GM21526 (cell line): ENCODE results near the gene ICA1L.

ENCODE experiments used
- ATAC-seq: cut with Tn5 transposase; IDR thresholded peaks from one replicate; pipeline ENCODE4 v1.9.1; 2021; ENCODE audit warnings: moderate library complexity; ENCODE audit not compliant: unreplicated experiment, low FRiP score

The ICA1L gene

DNA sequence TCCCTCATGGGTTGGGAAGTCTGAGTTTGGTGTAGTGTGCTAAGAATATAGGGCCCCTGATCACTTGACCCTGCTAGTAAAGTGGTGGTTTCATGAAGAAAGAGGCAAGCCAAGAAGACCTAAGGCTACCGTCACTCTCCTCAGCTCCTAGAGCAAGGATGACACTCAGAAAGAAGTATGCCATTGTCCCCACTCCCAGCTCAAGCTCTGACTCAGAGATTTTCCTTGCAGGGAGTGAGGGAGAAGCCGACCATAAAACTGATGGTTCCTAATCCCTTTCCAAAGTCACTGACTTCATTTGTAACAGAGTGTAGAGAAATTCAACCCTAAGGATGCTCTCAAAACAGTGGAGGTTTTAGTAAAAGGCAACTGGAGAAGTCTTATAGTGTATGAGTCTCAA lies 80.9 kb downstream of the ICA1L start:
- ATAC-seq, result no peak

DNA sequence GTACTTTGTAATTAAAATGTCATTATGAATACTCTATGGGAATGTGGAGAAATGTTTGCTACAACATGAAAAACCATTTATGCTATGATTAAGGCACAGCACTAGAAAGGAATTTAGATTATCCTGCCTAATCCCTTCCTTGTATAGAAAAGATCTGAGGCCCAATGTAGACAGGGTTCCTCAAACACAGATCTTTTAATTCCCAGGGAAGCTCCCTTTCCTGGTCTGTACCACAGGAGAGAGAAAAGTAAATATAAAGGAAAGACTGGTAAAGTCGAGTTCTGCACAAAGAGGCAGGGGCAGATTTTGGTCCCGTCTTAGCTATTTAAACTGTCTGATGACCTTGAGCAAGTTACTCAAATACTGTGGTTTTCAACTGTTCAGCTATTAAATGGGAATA lies 84.7 kb downstream of the ICA1L start:
- ATAC-seq, result no peak

DNA sequence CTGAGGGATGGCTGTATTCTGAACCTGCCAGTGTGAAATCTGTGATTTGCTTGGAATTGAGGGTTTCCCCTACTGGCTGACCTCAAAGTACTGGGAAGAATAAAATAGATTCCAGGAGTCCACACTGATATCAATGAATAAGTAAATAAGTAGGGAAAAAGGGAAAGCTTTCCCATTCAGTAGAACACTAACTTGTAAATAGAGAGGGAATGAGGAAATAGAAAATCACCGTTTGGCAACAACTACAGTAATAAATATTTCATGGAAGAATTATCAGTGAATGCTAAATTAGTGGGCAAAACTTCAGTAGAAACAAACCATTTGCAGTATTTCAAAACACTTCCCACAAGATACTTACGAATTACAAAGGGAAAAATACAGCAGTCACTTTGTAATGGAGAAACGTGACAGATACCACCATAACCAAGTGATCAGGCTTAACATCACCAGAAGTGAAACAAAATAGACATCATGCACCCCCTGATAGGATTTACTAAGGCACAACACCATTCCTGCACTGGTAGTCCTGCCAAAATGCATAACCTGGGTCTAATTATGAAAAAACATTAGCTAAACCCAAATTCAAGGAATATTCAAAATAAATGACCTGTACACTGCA lies 88.5 kb downstream of the ICA1L start:
- no peak for ATAC-seq

DNA sequence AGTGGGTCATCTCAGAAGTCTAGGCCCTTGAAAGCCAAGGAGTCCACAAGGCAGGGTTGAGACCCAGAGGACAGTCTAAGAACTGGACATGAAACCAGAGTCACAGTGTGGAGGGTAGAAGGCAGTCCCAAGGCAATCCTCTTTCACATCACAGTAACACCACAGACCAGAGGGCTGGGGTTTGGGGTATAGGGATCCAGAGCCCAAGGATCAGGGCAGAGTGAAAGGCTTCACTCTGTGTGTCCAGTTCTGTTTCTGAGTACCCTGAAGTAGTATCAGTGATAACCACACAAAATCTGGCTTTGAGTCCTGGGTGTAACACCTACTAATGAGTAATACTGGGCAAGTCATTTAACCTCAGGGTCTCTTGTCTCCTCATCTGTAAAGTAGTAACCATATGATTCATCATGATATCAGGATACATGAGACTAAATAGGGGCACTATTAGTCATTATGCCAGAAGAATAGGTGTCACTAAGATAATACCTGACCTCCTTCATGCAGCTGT lies 91.0 kb downstream of the ICA1L start:
- ATAC-seq, result peak; percentile 83

DNA sequence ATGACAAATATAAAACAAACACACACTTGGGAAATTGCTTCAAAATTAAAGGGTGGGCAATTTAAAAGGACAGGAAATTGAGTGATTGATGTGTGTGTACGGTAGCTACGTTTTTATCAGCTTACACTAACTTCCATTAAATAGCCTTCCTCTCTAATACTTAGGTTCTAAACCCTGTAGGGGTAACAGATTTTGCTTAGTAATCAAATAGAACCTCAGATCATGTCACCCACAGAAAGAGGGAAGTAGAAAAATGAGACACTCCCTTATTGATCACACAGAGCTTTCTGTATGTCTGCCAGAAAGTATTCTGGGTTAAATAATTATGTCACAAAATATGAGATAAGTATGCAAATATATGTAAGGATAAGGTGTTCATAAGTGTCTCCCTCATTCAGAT lies 93.3 kb downstream of the ICA1L start:
- ATAC-seq, result no peak

DNA sequence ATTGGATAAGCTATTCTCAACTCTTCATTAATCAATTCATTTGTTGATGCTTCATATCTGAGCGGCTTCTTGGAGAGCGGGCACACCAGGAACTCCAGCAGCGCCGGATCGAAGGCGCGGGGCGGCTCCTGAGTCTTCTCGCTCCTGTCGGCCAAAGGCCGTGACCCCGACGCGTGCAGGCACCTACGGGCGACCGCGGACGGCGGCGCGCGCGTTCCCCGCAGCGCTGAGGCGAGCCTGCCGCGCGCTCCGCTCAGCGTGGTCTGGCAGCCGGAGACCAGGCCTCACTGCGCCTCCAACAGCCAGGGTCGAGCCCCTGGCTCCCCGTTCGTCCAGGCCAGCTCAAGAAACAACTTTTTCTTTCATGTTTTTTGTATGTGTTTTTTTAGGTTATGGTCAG lies 97.5 kb downstream of the ICA1L start:
- ATAC-seq, result no peak

DNA sequence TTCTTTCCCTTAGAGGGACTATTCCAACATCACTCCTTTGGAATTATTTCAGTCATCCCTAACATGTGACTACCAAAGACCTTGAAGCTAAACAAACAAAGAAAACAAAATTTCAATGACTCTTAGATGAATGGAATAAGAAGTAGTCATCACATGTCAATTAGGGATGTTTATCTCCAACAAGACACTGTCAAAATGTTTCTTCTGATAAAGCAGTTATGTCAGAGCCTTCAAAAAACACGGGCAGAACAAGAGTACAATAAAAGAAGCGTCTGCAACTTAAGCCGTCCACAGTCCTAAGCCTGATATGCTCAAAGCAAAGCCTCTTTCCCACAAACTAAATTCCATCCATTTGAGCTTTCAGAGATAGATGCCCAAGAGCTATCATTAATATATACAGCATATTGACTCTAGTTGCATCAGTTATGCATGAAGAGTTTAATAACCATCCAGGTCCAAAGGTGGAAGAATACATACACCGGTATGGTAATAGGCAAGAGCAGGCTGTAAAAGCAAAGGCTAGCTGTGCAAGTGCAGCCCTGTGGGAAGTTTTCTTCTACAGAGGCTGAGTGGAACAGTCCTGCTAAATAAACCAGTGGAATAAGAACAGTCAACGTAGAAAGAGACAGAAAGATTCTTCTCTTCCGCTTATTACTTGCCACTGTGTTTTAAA lies 98.1 kb downstream of the ICA1L start:
- ATAC-seq, result no peak

DNA sequence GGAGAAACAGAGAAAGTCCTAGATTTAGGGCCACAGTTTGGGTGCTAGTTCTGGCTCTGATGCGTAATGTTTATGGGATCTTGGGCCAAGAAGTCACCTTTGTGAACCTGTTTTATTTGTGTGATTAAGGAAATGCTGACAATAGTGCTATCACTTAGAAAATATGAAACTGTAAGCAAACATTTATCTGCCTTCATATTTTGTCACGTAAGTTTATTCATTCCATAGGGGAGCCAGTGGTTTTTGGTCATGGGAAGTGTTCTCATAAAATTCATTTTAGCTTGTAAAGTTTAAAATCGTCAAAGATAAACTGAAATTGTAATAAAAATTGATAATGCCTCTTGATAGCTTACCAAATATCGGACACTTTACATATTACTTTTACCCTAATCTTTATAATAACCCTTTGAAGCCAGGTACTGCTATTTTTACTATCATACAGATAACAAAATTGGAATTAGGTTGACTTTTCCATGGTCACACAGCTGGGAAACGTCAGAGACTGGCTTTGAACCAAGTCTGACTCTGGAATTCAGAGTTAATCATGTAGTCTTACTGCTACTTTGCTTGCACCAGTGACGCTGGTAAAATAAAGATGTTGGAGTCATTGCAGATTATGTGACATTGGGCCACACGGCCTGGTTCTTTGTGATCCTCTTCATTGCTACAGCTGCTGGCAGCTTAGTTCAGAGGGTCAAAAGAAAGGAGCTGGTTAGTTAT lies 99.7 kb downstream of the ICA1L start:
- ATAC-seq, result no peak

DNA sequence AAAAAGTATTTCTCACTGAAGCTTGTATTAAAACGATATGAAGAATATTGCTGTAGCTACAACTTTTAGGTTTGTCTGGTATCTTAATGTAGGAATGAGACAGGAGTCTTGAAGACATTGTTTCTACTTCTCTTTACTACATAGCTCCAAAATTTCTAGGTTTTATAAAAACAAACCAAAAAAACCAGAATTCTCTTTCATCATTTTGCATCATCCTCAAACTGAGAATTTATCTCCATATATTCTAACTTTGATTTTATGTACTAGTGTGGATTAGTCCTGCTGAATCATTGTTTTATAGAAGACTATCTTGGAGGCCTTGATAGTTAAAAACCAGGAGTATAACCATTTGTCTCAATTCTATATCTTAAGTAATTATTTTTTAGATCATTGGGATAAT lies 100.2 kb downstream of the ICA1L start:
- ATAC-seq, result no peak

DNA sequence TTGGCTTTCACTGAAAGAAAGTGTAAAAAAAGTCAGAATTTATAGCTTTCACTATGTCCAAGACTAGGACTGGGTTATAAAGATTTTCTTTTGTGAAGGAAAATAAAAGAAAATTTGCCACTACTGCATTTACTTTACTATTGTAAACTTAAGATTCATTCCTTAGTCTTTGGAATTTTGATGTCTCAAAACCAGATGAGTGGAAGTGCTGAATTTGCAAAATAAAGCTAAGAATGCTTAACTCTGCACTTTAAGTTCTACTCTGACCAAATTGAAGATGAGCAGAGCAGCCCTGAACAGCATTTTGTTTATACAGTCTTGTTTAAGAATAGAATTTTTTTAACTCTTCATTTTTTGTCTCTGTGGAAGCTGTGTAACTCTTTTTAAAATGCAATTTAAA lies 102.4 kb downstream of the ICA1L start:
- no peak for ATAC-seq

DNA sequence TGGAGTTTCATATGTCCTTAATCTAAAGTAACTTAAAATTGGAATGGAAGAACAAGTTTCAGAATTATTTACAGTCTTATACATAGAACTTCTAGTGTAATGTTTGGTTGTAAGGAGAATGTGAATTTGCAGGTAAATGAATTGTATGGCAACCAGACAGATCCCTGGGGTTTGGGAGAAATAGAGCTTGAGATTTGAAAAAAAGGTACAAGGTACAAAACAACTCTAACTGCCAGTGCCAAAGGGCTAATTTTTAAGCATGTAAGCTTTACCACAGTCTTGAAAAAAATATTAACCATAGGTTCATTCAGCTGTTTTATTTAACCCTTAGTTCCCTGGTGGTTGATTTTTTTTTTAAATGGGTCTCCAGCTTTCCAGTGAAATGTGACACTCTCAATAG lies 103.3 kb downstream of the ICA1L start:
- no peak for ATAC-seq

DNA sequence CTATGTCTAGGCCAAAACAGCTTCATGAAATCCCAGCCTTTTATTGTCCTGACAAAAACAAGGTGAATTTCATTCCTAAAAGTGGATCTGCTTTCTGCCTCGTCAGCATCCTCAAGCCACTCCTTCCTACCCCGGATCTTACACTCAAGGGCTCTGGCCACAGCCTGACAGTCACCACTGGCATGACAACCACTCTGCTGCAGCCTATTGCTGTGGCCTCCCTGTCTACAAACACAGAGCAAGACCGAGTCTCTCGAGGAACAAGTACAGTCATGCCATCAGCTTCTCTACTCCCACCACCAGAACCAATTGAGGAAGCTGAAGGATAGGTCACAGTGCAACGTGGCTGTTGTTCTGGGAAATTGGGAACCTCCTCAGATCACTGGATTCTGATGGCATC lies 106.1 kb downstream of the ICA1L start:
- ATAC-seq, result no peak

DNA sequence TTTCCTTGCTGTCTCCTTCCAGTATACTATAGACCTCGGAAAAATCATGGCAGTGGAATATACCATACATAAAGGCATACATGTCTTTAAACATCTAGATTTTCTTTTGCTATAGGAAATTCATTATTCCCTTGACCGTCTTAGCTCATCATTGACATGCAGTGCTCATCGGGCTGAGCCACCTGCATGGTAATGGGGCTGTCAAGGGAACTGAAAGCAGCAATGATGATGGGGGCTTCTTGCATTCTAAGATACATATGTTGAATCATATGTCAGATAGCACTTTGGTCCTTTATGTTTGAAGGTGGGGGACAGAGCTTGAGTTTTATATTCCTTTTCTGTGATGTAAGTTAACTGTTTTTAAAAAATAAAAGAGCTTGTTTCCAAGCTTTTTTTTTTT lies 106.6 kb downstream of the ICA1L start:
- ATAC-seq, result no peak

DNA sequence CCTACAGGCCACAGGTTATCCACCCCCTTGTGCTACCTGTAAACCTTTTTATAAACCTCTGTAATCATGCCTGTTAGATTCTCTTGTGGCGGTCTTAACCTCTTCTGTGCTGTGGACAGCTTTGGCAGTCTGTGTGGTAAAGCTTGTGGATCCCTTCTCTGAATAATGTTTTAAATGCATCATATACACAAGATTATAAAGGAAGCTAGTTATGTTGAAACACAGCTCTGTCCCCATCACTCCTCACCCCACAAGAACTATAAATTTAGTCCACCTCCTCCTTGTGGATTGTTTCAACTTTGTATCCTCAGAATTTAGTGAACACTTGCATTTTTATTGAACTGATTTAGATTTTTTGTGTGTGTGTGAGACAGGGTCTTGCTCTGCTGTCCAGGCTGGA lies 107.7 kb downstream of the ICA1L start:
- ATAC-seq, result no peak

DNA sequence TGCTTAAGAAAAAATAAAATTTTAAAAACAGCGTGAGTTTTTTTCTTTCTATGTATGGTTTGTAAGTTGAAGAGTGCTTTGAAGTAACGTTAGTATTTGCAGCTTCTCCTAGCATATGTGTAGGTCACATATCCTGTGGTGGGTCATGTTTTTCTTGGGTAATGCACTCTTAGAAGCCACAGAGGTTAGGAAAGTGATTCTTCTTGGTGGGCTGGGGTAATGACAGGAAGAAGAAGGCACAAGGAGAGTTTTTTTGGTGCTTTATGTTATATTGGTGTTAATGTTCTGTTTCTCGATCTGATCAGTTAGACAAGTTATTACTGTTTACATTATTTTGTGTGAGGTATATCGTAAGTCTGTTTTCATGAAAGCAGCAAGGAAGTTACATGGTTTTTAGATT lies 109.0 kb downstream of the ICA1L start:
- ATAC-seq, result no peak

DNA sequence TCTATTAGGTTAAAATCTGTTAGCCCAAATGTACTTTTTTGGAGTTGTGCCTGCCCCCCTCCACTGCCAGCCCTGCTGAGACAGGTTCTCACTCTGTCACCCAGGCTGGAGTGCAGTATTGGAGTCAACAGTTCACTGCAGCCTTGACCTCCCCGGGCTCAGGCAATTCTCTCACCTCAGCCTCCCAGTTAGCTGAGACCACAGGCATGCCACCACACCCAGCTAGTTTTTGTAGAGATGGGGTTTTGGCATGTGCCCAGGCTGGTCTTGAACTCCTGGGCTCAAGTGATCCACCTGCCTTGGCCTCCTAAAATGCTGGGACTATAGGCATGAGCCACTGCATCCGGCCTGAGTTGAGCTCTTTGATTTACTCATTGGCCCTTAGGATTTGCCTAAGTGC lies 110.7 kb downstream of the ICA1L start:
- no peak for ATAC-seq

DNA sequence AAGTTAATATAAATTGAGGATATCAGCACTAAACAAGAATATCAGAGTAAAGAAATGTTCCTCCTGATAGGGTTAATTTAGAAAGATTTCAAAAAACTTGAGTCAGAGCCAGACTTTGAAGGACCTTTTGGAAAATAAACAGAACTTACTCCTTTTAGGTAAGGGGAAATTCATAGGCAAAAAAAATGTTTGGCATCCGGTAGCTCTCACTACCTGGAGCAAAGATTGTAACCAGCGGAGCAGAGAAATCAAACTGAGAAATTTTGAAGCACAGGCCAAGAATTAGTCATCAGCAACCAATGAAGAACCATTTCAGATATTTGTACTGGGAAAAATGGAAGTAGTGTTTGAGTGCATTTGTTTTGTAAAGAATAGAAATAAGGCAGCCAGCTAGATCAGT lies 113.0 kb downstream of the ICA1L start:
- no peak for ATAC-seq

DNA sequence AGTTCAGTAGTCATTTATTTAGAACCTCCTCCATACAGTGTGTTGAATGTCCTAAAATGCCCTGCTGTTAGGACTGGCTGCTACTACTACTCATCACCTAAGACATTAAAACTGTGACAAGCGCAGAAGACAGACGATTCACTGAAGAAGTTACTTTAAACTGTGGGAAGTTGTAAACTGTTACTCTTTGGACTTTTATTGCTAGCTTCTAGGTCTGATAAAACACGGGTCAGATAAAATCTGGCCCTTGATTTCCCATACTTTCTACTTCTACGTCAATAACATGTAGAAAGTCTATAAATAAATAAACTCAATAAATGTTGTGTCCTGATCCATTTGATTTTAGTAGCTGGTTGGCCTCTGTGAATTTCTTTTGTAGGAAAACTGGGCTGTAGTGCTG lies 113.4 kb downstream of the ICA1L start:
- no peak for ATAC-seq

DNA sequence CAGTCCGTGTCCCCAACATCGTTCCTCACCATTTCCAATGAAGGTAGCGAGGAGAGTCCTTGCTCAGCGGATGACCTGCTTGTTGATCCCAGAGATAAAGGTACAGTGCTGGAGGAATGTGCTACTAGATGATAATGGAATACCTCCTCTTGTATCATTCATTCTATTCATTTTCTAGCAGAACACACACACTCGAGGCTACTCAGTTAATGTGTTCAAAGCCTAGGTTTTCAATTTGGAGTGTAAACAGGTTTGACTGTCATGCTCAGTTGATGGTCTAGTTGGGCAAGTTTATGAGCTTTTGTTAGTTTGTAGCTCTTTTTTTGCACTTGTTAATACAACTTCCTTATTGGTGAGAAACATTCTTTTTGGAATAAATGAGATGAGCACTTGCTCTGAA lies 114.2 kb downstream of the ICA1L start:
- no peak for ATAC-seq

DNA sequence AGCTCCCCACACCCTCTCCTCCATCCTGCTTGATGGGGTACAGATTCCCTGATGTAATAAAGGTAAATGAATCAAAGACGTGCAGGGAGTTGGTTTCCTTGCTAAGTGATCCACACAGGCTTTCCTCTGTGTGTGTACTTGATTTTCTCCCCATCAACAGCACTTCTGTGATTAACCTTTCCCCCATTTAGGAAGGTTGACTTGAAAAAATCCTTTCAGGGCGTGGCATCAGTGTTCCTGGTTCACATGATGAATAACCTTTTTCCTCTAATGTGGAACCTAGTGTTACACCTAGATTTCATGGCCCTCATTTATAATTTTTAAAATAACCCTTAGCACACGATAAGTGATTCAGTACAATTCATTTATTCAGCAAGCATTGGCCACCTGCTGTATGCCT lies 115.0 kb downstream of the ICA1L start:
- no peak for ATAC-seq

DNA sequence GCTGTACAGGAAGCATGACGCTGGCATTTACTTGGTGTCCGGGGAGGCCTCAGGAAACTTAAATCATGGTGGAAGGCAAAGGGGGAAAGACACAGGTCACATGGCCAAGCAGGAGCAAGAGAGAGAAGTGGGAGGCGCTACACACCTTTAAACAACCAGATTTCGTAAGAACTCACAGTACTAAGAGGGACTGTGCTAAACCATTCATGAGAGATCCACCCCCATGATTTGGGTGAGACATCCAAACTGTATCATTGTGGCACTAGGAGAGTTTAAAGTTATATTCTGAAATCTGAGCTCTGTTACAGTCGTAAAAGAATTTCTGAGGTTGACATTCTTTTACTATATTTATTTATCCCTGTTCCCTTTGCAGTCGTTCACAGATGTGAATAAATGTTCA lies 116.6 kb downstream of the ICA1L start:
- ATAC-seq, result no peak

DNA sequence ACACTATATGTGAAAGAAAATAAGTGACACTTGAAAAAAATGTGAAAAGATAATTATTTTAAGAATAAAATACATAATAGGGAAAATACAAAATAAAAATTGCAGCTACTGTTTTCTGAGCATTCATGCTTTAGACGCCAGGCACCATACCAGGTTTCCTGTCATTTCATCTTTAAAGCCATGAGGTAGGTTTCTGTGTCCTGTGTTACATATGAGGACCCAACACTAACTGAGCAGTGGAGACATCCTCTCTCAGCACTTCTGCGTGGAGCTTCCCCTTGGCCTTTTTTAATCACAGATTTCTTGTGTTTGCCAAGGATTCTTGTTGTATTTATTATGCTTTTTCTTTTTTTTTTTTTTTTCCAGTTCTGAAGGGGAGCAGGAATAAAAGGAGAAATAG lies 119.5 kb downstream of the ICA1L start:
- ATAC-seq, result no peak
